COLO668 (cell line): ENCODE data around the gene STAT4.

Source experiments
- DNase-seq: peaks from one replicate; lab custom pipeline; 2025; ENCODE audit not compliant: unreplicated experiment; lab: John Stamatoyannopoulos, UW

The STAT4 gene

GRCh38 chr2:191145769-191146471 lies 4.9 kb downstream of the STAT4 start:
- DNase-seq, result no peak

DNA sequence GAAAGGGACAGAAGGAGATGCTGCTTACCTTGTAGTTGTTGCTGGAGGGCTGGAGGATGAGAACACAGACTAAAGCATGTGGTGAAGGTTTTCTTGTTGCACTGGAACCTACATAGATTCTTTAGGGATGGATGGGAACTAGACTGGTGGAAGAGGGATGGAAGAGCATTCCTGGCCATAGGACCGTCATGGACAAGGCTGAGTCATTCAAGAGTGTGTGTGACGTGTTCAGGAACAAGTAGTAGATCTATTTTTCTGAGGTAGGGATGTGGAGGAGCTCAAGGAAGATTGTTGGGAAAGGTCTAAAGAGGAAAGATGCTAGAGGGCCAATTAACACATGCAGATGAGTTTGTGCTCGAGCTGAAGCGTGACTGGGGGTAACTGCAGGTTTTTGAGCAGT lies 6.6 kb downstream of the STAT4 start:
- no peak for DNase-seq

GRCh38 chr2:191143791-191144190 lies 7.0 kb downstream of the STAT4 start:
- DNase-seq, result no peak

- DNase-seq, result no peak
Measured at GRCh38 chr2:191128911-191129304, 21.9 kb downstream of the STAT4 start.

DNA sequence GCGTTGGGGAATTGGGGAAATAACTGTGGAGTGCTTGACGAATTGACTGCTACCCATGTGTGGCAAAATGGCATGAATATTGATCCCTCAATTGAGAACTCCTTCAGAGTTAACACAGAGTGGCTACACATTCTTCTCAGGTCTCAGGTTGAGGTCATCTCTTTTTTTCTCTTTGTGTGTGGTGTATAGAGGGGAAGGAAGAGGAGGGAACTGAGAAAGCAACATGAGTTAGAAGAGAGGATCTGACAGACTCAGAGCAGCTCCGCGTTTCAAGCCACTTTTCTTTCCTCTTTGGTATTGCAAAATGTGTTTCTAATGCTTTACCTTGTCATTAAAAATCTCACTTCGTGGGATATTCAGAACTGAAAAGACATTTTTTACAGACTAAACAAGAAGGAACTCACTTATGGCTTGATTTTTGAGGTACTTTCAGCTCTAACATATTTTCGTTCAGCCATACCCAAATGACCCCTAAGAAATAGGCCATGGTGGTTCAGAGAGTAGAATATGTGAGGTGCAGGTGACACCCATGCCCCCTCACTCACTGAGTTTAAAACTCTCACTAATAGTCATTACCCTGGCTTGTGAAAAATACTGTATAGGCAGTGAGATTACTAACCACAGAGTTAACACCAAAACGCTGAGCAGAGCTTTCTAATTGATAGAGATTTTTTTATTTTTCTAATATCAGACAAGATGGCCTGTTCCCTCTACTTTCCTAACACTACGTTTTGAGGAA lies 22.5 kb downstream of the STAT4 start:
- DNase-seq, result no peak

GRCh38 chr2:191127235-191127634 lies 23.6 kb downstream of the STAT4 start:
- no peak for DNase-seq

DNA sequence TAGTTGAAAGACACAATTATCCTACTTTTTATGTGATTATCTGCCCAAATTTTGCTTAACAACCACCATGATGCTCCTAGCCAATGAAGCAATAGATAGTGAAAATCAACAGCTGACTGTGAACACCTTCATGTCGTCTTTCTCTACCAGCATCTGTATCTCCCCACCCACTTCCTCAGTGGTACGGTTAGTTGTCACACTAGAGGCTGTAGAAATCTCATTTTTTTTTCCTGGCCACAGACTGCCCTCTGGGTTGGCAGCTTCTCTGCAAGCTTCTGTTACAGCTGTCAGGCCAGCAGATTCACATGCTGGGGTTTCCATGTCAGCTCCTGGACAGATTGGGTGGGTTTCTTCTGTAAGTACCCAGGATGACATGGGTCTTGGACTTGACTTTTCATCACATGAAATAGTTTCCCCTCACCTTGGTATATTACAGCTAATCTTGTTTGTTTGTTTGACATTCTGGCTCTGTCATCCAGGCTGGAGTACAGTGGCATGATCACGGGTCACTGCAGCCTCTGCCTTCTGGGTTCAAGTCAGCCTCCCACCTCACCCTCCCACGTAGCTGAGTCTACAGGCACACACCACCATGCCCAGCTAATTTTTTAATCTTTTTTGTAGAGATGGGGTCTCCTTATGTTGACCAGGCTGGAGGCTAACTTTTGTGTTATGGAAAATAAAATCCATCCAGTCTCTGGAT lies 24.3 kb downstream of the STAT4 start:
- no peak for DNase-seq

DNA sequence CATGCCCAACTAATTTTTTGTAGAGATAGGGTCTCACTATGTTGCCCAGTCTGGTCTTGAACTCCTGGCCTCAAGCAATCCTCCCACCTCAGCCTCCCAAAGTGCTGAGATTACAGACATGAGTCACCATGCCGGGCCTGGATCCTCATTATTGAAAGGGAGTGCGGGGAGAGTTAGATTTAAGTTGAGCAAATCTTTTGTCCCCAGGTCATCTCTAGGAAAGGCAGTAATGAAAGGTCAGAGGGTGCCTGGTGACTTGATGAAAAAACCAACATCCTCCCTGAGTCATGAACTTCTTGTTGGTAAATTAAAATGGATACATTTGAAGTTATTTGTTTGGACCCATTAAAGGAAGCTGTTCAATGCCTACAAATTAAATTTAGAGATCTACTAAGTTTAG lies 25.1 kb downstream of the STAT4 start:
- no peak for DNase-seq

- no peak for DNase-seq
Measured at GRCh38 chr2:191122638-191123294, 28.0 kb downstream of the STAT4 start.

DNA sequence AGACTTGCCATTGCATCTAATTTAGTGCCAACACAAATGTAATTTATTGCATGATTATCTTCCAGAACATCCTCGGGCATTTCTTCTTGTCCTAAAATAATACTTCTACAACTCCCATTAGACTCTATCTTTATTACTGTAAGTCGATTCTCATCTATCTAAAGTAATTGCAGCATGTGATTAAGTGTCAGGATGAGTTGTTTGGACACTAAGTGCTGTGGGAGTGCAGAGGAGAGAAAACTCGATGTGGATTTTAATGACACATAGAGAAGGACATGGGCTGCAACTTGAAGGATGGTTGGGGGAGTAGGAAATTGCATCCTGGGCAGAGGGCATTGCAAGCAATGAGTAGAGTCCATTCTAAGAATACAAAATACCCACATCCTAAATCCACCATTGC lies 33.5 kb downstream of the STAT4 start:
- no peak for DNase-seq

- no peak for DNase-seq
Measured at GRCh38 chr2:191115804-191116203, 35.0 kb downstream of the STAT4 start.

DNA sequence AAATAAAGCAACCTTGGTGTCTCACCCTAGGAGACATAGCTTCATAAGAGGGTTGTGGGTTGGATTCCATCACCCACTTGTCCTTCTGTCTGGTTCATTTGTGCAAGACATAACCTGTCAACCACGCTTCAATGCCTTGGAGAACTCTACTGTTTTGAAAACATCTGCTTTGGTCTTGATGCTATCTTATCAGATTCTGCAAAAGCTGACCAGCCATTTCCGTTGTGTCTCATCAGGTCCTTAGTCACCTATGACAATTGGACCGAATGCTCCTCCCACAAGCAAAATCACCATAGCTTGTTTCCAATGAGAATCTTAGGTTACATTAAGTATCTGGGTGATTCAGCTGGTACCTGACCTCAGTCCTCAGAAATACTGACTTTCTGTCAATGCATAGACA lies 35.4 kb downstream of the STAT4 start:
- no peak for DNase-seq

DNA sequence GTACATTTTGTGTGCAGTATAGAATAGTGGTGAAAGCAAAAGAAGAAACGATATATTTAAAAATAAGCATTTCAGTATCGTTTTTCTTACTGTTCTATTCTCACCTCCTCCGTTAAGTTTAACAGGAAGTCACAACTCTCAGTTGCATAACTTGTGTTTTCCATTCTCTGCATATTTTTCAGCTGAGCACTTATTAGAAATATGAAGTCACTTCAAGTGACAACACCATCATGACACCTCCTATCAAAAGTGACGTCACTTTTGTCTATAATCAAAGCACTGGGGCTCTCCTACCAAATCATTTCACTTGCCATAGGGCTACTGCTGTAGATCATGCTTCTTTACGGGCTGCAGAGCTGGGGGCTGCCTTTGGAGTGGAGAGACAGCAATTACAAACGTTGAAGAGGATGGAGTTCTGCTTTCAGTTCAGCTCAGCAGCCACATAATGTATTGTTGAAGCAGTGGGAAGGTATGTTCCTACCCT lies 36.3 kb downstream of the STAT4 start:
- DNase-seq, result no peak

DNA sequence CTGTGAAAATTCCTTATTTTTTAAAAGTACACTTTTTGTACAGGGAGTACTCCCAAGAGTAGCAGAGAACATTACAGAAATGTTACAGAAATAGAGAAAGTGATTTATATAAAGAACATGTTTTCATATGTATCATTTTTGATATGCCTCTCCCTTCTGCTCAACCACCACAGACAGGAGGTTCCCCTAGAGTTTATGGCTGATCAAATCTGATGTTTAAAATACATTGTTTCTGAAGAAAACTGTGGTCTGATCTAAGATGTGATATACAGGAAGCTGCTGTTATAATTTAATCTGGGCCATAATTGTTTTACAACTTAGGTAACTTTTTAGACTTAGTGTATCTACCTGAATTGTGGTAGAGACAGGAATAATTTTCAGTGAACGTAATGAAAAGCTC lies 37.0 kb downstream of the STAT4 start:
- no peak for DNase-seq

DNA sequence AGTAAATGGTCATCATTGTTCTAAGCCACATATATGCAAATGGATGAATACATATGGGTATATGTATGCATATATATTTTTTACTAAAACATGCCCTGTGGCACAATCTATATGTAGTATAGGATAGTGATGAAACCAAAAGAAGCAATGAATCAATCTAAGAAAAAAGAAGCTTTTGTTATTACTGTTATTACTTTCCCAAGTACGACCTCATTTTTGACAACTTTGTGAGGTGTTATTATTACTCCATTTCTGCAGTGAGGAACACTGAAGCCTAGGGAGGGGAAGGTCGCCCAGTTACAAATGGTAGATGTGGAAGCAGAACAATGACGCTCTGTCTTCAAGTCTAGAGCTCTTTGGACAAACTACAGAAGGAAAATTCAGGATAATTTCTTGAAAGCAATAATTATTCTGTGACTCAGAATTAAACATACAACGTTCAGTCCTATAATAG lies 38.3 kb downstream of the STAT4 start:
- no peak for DNase-seq

GRCh38 chr2:191109888-191110287 lies 40.9 kb downstream of the STAT4 start:
- no peak for DNase-seq

- no peak for DNase-seq
Measured at GRCh38 chr2:191108331-191108730, 42.5 kb downstream of the STAT4 start.

DNA sequence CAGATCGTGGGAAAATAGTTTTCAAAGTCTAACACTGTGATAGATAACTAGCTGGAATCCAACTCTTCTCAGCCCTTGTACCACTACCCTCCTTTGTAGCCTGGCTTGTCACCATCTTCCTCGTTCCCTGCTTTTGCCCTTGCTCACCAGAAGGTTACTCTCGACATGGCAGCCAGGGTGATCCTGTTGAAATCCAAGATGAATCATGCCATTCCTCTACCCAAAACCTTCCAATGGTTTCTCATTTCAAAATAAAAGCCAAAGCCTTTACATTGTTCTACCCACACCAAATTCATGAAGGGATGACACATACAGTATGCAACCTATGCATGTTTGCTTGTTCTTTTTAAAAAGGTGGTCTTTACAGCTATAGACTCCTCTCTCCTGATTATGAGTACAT lies 45.7 kb downstream of the STAT4 start:
- DNase-seq, result no peak

DNA sequence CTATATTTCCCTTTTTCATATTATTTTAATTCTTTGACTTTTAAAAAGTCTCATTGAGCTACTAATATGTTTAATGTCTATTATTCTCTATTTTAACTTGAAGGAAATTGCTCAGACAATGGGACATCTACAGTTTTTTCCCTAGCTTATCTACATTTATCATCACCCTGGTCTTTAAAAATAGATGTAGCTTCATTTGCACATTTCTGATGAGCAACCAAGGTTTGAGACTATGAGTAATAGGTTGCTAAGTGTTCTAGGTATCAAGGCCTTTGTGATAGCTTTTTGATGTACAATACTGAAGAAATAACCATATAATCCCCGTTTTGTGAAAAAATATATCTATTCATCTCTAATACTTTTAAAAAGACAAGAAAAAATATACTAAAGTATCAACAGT lies 47.0 kb downstream of the STAT4 start:
- DNase-seq, result no peak

GRCh38 chr2:191100216-191100615 lies 50.6 kb downstream of the STAT4 start:
- DNase-seq, result no peak

GRCh38 chr2:191087311-191087710 lies 63.5 kb downstream of the STAT4 start:
- DNase-seq, result no peak
